Osteocyte (in vitro differentiated cells): ENCODE results near the gene ATP8A2. TPM values are rescaled to one million over a fixed set of nuclear protein-coding genes. Genes with fewer than 3 reads are reported as not detected.

Experiments
- DNase-seq: peaks from one replicate; pipeline ENCODE4 v3.0.0; 2021; ENCODE audit warnings: mixed read lengths; ENCODE audit not compliant: unreplicated experiment; ENCODE audit errors: extremely low spot score
- H3K27ac Mint-ChIP-seq: one replicate; pipeline ENCODE4 v1.8.0; 2021; ENCODE audit warnings: mild to moderate bottlenecking, mixed read lengths; ENCODE audit not compliant: unreplicated experiment
- H3K27me3 Mint-ChIP-seq: one replicate; pipeline ENCODE4 v1.8.0; 2021; ENCODE audit warnings: mixed read lengths; ENCODE audit not compliant: unreplicated experiment
- H3K36me3 Mint-ChIP-seq: one replicate; pipeline ENCODE4 v1.8.0; 2021; ENCODE audit warnings: mixed read lengths; ENCODE audit not compliant: unreplicated experiment
- H3K4me1 Mint-ChIP-seq: one replicate; pipeline ENCODE4 v1.8.0; 2021; ENCODE audit warnings: mixed read lengths; ENCODE audit not compliant: unreplicated experiment
- H3K4me3 Mint-ChIP-seq: one replicate; pipeline ENCODE4 v1.8.0; 2021; ENCODE audit warnings: mild to moderate bottlenecking, moderate library complexity, mixed read lengths; ENCODE audit not compliant: unreplicated experiment
- H3K9me3 Mint-ChIP-seq: one replicate; pipeline ENCODE4 v1.8.0; 2021; ENCODE audit warnings: mixed read lengths; ENCODE audit not compliant: unreplicated experiment
- total RNA-seq: library from RNA; stranded (reverse); gene quantifications from 2 replicates; pipeline ENCODE4 v1.2.1, GENCODE V29; 2021
- TF ChIP-seq, protein P1 (sequence below): fragments of 200-600 bp; sonication (generic); IDR thresholded peaks from 2 replicates; pipeline ENCODE4 v1.5.0; 2021; ENCODE audit warnings: antibody characterized with exemption, mild to moderate bottlenecking, moderate library complexity

Gene ATP8A2
- total RNA-seq, 1 donor from 2014 or later = 1.1 TPM

DNA sequence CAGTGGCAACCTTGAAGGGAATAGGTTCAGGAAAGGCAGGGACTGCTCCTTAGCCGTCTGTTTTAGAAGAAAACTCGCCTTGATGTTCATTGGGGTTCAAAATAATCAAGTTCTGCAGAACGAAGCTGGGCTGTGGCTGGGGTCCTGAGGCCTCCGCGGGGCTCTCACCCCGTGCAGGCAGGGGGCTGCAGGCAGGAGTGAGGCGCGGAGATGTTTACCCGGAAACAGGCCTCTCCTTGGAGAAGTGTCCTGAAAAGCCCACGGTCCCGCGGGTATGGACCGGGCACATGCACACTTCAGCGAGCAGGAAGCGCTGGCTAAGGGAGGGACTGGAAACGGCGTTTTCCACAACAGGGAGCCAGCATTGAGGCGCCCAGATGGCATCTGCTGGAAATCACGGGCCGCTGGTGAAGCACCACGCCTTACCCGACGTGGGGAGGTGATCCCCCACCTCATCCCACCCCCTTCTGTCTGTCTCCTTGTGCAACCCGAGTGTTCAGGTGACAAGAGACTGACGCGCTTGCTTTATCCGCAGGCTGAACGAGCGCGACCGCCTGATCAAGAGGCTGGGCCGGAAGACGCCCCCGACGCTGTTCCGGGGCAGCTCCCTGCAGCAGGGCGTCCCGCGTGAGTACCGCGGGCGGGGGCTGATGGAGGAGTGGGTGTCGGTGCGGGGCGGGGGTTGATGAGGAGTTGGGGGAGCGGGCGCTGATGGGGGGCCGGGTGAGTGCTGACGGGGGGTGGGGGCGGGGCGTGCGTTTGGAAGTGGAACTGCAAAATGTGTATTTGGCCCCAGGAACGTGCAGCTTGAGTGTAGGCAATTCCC is 640.4 kb downstream of the ATP8A2 start:
- Mint-ChIP-seq H3K4me1 (peaks cover 49% of the 10 kb centered on the region), H3K9me3 (no peaks in the 10 kb centered on the region), H3K27me3 (no peaks in the 10 kb centered on the region), H3K27ac (no peak overlapping the region), H3K36me3 (no peaks in the 10 kb centered on the region), H3K4me3 (no peak overlapping the region)
- TF ChIP-seq, protein P1, sequence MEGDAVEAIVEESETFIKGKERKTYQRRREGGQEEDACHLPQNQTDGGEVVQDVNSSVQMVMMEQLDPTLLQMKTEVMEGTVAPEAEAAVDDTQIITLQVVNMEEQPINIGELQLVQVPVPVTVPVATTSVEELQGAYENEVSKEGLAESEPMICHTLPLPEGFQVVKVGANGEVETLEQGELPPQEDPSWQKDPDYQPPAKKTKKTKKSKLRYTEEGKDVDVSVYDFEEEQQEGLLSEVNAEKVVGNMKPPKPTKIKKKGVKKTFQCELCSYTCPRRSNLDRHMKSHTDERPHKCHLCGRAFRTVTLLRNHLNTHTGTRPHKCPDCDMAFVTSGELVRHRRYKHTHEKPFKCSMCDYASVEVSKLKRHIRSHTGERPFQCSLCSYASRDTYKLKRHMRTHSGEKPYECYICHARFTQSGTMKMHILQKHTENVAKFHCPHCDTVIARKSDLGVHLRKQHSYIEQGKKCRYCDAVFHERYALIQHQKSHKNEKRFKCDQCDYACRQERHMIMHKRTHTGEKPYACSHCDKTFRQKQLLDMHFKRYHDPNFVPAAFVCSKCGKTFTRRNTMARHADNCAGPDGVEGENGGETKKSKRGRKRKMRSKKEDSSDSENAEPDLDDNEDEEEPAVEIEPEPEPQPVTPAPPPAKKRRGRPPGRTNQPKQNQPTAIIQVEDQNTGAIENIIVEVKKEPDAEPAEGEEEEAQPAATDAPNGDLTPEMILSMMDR = no peak
- no peak for DNase-seq

DNA sequence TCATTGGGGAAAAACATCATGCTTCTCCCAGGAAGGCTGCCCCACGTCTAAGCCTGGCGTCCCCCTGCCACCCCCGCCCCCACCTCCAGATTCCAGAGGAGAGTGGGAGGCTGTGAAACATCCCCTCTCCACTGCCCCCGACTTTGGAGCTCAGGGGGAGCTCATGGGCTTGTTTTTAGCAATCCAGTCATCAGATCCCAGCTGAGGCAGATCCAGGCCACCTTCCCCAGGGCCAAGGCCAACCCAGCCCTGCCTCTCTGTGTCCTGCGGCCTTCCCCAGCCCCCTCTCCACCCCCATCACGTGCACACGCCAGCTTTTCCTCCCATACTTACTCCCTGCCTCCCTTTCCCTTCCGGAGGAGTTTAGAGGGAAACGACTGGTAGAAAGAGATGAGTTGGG is 641.2 kb downstream of the ATP8A2 start:
- Mint-ChIP-seq H3K9me3 (no peaks in the 10 kb centered on the region), H3K27ac (no peak overlapping the region), H3K36me3 (no peaks in the 10 kb centered on the region), H3K27me3 (no peaks in the 10 kb centered on the region), H3K4me1 (peaks cover 49% of the 10 kb centered on the region), H3K4me3 (no peak overlapping the region)
- TF ChIP-seq, protein P1 = no peak
- DNase-seq = no peak

DNA sequence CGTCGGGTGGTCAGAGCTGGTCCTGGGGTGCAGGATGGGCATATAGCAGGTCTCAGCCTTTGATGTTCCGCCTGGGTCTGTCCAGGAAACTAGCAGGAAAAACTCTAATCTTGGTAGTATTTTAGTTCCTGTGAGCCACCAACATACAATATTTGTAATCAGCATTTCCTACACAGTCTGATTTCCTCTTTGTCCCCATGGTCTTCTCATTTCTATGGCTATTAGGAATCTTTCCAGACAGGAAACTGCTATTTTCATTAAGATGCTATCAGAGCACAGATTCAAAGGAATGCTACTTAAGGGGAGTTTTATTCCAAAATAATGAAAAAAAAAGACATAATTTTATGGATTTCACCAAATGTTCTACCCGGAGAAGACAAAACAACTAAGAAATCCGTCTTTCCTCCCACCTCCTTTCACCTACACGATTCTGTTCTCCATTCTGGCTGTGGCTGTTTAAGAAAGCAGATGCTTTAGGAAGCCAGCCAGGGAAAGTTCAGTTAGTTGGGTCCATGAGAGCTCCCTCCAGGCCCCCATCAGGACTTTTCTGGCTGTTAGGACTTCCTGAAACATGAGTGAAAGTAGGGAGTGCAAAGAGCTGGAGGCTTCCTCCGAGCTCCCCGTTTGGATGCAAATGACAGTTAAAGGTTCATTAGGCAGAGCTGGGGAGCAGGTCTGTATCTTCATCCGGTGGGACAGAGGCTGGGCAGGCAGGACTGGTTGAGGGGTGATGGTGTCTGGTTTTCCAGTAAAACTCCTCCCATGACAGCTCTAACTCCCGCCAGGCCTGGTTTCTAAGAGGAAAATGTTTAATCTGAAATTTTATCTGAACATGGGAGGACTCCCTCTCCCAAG is 643.7 kb downstream of the ATP8A2 start:
- Mint-ChIP-seq H3K36me3 (no peaks in the 10 kb centered on the region), H3K4me3 (no peak overlapping the region), H3K27me3 (no peaks in the 10 kb centered on the region), H3K9me3 (no peaks in the 10 kb centered on the region), H3K4me1 (peaks cover 65% of the 10 kb centered on the region), H3K27ac (peak overlapping the region; percentile 82)
- DNase-seq = no peak
- TF ChIP-seq, protein P1 = no peak

DNA sequence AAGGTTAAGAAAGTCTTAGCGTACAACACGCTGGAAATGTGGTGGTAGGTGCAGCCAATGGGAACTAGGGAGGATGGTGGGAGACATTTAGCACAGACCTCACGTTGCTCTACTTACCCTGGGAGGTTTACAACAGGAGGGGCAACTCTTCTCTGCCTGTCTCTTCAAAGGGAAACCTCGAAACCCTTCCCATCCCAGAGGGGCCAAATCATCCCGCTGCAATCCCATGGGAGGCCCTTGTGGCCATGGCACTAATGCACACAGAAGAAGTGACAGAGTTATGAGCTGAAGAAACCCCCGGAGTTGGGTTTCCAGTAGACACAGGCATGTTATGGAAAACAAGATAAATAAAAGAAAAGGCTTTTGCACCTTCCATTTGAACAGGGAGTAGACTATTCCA is 644.4 kb downstream of the ATP8A2 start:
- no peak overlapping the region for H3K4me3 Mint-ChIP-seq
- DNase-seq = no peak
- H3K9me3 Mint-ChIP-seq = no peaks in the 10 kb centered on the region
- no peaks in the 10 kb centered on the region for H3K36me3 Mint-ChIP-seq
- H3K4me1 Mint-ChIP-seq = peaks cover 70% of the 10 kb centered on the region
- peak overlapping the region; percentile 82 for H3K27ac Mint-ChIP-seq
- TF ChIP-seq, protein P1 = no peak
- H3K27me3 Mint-ChIP-seq = no peaks in the 10 kb centered on the region
